ENCODE measurements around the gene UBXN2A.
"Not testable (repeated sequence)": the region's sequence is repeated elsewhere in the genome, so short reads cannot be mapped to it uniquely, and the experiment has no call there.

Gene UBXN2A

DNA sequence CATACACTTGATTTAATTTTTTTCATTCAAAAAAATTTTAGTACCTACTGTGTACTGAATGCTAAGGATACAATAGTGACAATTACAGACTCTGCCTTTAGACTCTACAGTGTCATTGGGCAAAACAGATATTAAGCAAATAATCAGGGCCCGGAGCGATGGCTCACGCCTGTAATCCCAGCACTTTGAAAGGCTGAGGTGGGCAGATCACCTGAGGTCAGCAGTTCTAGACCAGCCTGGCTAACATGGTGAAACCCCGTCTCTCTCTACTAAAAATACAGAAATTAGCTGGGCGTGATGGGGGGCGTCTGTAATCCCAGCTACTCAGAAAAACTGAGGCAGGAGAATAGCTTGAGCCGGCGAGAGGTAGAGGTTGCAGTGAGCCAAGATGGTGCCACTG lies 1.4 kb downstream of the UBXN2A start:
- DNase-seq: no peak

DNA sequence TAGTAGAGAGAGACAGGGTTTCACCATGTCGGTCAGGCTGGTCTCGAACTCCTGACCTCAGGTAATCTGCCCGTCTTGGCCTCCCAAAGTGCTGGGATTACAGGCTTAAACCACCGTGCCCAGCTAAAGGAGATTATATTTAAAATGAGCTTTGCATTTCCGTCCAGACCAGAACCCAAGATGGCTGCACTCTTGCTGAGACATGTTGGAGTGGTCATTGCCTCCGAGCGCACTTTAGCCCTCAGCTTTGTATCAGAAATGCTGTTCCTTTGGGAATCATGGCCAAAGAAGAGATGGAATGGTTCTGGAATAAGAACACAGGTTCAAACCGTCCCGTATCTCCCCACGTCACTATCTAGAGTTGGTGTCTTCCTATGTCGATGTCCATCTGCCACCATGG lies 3.4 kb downstream of the UBXN2A start:
- no peak for DNase-seq

DNA sequence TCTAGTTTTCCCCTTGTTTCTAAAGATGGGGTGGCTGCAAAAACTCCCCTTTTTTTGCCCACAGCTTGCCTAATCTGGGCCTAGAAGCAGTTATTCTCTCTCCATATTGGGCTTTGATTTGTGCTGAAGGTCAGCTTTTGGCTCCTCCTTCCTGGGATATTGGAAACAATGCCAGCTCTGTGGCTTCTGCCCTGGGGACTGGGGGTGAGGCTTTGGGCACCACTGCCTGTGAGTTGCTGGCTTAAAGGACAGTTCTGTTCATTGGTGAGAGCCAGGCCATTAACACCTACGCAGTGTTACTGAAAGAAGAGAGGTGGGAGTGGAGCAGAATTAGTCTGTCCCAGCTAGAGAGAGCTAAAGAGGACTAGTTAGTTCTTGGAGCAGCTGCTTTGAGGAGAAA lies 4.3 kb downstream of the UBXN2A start:
- no peak for DNase-seq

DNA sequence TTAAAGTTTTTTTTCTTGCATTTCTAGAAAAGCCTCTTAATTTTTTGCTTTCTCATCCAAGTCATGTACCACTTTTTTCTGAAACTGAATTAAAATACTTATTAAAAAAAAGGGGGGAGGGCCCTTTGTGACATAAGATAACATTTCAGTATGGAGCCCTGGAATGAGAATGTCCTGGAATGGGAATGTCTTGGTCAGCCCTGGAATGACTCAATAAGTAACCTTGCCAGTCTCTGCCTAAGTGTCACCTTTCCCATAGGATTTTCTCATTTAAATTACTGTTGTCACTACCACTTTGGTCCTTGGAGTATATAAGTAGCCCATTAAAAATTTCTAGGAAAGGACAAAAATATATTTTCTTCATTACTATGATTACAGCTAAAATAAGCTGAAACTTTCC lies 4.7 kb downstream of the UBXN2A start:
- no peak for DNase-seq

DNA sequence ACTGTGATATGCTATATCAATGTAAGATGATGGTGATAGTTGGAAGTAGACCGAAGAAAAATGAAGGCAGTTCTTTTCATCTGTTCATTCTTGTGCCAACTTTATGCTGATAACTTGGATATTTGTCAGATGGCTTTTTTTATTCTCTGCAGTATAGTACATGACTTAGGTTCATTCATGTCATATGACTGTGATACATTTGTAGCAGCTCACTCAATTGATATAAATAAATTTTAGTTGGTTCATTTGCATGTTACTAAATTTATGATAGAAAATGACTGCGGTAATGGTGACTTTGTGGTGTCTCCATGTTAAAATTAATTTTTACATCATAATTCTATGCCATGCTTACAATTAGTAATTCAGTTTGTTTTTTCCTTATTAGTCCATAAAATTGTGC lies 7.1 kb downstream of the UBXN2A start:
- no peak for DNase-seq

DNA sequence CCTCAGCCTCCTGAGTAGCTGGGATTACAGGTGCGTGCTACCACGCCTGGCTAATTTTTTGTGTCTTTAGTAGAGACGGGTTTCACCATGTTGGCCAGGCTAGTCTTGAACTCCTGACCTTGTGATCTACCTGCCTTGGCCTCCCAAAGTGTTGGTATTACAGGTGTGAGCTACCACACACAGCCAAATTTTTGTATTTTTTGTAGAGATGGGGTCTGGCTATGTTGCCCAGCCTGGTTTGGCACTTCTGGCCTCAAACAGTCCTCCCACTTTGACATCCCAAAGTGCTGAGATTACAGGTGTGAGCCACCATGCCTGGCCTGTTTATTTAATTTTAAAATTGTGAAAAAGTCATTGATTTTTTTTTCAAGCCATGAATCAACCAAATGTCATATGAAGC lies 12.3 kb downstream of the UBXN2A start:
- DNase-seq: not testable (repeated sequence)

DNA sequence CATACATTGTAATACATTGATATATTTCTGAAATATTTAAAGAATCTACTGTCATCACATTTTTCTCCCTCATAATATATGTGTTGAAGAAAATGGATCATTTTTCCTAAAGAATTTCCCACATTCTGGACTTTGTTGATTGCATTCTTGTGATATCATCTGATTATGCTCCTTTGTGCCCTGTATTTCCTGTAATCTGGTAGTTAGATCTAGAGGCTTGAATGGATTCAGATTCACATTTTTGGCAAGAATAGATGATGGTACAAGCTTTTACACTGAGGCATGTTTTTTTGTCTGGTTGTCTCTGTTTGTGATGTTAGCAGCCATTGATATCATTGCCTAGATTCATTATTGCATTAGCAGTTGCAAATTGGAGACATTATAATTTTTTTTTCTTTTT lies 13.4 kb downstream of the UBXN2A start:
- no peak for DNase-seq

DNA sequence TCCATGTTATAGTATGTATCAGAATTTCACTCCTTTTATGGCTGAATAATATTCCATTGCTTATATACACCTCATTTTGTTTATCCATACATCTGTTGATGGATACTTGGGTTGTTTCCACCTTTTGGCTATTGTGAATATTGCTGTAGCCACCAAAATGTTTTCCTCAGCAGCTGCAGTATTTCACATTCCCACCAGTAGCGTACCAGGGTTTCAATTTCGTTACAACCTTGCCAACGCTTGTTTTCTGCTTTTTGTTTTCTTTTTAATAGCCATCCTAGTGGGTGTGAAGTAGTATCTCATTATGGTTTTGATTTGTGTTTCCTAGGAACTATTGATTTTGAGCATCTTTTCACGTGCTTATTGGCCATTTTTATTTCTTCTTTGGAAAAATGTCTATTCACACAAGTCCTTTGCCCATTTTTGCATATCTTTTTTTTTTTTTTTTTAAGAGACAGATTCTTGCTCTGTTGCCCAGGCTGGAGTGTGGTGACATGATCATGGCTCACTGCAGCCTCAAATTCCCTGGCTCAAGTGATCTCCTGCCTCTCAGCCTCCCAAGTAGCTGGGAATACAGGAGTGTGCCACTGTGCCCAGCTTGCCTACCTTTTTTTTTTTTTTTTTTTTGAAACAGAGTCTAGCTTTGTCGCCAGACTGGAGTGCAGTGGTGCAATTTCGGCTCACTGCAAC lies 14.2 kb downstream of the UBXN2A start:
- DNase-seq: no peak

DNA sequence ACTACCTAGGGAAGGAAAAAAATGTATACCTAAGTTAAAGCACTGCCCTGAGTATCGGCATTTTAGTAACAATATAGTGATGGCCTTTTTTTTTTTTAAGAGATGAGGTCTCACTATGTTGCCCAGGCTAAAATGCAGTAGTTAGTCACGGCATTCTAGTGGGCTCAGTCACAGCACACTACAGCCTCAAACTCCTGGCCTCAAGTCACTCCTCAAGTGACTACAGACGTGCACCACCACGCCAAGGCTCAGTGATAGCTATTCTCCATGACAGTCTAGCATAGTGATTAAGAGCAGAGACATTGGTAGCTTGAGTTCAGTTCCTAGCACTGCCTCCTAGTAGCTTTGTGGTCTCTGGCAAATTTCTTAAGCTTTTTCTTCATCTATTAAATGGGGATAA lies 27.6 kb downstream of the UBXN2A start:
- DNase-seq: no peak

DNA sequence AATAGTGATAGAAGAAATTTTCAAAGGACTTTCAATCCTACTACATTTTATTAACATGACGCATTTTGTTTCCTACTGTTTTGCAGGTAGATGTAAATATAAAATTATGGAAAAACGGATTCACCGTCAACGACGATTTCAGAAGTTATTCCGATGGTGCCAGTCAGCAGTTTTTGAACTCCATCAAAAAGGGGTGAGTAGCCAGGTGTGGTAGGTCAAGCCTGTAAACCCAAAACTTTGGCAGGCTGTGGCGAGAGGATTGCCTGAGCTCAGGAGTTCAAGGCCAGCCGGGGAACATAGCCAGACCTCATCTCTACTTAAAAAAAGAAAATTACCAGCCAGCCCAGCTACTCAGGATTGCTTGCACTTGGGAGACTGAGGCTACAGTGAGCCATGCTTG lies 36.6 kb downstream of the UBXN2A start:
- no peak for DNase-seq

DNA sequence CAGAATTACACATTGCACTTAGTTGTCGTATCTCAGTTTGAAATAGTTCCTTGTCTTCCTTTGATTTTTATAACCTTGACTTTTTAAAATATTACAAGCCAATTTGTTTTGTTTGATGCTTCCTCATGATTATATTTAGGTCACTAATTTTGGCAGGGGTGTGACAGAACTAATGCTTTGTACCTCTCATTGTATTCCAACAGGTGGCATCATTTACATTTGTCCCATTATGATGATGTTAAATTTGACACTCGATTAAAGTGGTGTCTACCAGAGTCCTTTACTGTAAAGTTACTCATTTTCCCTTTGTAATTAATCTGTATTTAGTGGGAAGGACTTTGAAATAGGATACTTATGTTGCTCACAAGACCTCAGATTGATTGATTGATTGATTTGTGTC lies 48.1 kb downstream of the UBXN2A start:
- peak; percentile 28 for DNase-seq

DNA sequence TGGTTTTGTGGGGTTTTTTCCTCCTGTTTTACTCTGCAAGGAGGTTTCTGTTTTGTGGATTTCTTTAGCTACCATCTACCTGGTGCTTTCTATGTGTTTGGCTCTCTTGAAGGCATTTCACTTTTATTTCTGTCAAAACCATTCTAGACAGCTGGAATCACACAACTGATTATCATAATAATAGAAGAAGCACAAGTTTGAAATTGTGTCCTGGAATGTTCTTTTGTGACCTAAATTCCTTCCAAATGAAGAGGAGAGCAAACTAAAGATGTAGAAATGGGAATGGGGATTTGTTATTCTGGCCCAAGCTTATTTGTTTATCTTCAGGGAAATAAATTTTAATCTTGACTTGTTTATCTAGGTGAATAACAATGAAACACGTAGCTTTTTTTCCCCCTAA lies 52.7 kb downstream of the UBXN2A start:
- DNase-seq: no peak

DNA sequence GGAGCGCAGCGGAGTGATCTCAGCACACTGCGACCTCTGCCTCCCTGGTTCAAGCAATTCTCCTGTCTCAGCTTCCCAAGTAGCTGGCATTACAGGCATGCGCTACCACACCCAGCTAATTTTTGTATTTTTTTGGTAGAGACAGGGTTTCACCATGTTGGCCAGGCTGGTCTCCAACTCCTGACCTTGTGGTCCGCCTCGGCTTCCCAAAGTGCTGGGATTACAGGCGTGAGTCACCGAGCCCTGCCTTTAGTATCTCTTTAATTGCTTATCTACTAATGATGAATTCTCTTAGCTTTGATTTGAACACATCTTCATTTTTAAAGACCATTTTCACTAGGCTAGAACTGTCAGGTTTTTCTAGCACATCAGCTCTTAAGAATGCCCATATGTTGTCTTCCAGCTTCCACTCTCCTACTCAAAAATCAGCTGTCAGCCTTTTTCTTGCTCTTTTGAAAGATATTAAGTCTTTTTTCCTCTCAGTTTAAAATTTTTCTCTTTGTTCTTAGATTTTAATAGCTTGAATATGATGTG lies 53.5 kb downstream of the UBXN2A start:
- DNase-seq: no peak

DNA sequence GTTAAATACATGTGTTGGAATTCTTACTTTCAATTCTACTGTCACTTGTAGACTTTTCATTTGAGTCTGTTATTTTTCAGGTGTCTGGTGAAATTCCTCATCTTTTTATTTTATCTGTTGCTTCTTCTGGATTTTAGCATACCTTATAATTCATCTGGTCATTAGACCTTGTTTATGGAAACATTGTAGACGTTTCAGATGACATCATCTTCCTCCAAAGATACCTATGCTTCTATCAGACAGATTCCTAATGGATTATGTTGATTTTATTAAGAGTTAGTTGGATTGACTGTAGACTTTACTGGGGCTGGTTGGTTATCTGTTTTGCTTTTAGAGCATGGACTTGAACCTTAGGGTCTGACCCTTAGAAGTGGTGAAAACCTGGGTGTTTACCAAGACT lies 54.3 kb downstream of the UBXN2A start:
- DNase-seq: no peak

DNA sequence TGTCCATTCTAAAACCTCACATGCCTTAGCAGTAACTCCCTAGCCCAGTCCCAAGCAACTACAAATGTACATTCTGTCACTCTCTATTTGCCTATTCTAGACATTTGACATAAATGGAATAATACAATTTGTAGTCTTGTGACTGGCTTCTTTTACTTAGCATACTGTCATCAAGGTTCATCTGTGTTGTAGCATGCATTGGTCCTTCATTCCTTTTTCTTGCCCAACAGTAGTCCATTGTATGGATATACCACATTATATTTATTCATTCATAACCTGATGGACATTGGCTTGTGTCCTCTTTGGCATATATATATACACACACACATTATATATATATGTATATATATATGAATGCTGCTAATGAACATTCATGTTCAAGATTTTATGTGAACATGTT lies 67.4 kb downstream of the UBXN2A start:
- DNase-seq: no peak

DNA sequence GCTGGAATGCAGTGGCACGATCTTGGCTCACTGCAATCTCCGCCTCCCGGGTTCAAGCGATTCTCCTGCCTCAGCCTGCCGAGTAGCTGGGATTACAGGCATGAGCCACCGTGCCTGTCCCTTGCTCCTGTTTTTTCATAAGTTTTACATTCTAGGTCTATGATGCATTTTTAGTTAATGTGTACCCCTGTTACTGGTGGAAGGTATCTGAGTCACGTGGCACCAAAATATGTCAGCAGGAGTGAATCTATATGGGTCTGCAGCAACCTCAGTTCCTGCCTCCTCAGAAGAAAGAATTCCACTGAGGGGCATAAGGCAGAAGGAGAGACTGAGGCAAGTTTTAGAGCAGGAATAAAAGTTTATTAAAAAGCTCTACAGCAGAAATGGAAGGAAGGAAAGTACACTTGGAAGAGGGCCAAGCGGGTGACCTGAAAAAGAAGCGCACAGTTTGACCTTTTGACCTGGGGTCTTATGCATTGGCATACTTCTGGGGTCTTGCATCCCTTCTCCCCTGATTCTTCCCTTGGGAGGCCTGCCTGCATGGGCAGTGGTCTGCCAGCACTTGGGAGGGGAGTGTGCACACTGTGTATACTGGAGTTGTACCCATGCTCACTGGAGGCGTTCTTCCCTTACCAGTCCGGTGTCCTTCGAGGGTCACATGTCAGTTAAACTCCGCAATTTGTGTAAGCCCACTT lies 68.6 kb downstream of the UBXN2A start:
- no peak for DNase-seq

DNA sequence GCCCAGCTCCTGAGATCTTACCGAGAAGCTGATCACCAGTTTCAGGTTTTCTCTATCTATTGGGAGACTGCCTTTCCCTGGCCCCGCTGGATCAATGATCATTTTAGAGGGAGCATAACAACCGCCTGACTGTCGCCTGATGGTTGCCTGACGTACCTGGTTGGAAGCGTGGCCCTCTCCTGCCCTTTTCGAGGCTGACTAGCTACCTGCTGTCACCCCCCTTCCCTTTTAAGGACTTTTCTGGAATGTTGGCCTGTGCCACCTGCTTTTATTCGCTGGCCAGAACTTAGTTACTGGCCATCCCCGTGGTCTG lies 69.1 kb downstream of the UBXN2A start:
- DNase-seq: no peak

DNA sequence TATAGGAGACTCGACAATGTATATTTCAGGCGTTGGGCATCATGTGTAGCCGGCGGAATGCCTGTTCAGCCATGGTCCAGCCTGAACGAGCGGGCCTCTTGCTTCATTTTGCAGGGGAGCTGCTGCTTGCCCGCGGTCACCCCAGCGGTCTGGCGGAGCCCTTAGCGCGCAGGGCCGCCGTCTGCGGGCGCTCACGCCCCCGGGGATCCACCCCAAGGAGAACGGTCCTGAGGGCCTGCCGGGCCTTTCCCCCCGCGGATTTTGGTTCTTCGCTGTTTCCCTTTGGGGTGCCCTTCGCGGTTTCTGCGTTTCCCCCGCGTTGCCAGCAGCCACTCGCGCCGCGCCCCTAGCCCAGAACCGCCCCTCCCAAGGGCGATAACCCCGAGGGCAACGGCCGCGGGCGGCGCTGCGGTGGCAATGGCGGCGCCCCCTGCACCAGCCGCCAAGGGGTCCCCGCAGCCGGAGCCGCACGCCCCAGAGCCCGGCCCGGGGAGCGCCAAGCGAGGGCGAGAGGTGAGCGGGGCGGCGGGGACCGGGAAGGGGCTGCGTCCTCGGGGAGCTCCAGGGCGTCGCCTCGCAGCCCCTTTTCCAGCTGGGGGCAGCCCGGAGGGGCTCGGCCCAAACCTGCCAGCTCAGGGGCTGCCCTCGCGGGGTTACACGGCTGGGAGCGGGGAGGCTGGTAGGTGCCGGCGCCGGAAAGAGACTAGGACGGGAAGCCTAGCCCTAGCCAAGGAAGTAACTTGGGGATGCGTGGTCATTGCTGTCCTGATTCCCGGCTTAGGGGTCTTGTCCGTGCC lies 69.6 kb downstream of the UBXN2A start, which contains the start of gene MFSD2B:
TSS of gene MFSD2B (plus strand) at position 406 of the 797 bp plus-strand sequence. CDS start at position 418, 12 bp downstream.
- no peak for DNase-seq

DNA sequence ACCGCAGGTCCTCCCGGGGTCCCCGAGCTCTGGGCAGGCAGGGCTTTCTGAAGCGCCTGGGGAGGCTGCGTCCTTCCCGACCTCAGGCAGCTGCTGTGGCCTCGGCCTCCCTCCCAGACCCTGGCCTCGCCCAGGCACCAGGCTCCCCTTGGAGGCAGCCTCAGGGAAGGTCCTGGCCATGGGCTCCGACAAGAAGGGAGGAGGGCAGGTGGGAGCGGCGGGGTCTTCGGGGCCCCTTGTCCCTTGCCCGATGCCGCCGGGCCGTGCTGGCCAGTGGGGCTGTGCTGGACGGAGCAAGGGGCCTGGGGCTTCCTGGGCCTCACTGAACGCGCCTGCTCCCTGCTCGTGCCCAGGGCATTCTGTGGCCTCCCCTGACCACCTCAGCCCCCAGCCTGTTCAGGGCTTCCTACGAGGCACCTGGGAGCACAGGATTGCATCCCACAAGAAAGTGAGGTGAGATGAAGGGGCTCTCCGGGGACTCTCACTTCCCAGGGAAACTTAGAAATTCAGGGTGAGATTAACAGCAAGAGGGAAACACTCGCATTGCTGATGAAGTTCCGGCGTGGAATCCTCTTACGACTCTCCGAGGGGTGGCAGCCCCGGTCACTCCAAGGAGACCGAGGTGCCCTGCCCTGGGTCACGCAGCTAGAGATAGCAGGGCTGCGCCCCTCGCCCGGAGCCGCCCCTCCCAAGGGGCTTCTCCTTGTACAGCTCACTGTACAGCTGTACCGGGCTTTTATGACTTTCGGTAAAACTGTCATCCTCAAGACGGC lies 70.4 kb downstream of the UBXN2A start:
- no peak for DNase-seq

DNA sequence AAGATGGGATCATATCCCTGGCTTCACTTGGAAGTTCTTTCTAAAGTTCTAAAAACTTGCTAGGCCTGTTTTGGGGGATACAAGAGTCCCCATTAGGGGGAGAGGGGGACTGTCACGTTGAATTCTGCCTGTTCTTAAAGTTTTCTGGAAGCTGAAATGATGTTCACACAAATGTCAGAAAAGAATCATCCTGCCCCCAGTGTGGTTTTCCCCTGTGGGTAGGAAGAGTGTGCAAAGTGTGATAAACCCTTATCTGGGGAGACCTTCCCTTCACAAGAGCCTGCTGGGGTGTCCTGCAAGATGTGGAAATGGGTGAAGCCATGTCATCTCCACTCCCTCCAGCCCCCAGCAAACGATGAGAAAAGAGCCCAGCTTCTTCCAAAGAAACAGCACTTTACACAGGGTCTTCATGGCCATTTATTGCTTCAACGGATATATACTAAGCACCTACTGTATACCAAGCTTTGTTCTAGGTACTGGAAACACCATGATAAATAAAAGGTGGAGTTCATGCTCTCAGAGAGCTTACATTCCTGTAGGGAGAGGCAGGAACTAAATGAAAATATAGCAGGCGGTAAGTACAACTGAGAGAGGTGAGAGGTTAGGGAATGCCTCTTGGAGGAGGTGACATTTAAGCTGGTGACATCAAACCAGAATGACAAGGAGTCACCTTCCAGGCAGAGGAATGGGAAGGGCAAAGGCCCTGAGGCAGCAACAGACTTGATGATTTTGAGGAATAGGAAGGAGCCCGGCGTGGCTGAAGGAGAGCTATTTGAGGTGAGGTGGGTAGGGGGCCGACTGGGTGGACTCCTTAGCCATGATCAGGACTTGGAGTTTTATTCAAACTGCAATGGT lies 71.2 kb downstream of the UBXN2A start:
- DNase-seq: no peak

DNA sequence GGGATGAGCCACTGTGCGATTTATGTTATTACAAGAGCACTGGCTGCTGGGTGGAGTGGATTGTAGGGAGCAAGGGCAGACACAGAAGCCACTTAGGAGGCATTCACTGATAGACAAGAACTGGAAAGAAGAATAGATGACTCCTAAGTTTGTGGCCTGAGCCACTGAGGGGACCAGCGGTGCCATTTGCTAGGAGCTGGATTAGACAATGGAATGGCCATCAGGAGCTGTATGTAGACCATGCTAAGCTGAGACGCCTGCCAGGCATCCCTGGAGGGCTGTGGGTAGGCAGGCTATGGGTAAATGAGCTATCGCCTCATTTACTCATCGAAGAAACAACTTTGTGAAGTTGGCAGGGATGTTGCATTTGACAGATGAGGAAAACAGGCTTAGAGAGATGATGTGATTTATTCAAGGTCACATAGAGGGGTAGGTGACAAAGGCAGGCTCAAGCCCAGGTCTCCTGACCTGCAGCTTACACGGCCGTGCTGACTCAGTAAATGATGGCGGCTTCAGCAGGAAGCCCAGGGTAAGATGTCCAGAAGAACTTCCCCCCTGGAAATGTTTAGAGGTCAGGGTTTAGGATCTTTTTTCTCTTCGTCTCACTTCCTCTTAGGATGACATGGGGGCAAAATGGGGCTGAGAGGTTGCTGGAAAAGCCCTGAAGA lies 72.4 kb downstream of the UBXN2A start:
- no peak for DNase-seq

All from activated CD4-positive, alpha-beta T cell treated with anti-CD3 and anti-CD28 coated beads, Interleukin-10, Interleukin-2, amounts not matched to agents 100 ng/mL and 50 ng/mL, durations not matched to agents 16 hours and 8 hours (primary cell).